Bronchial epithelial cell (primary cell): Measurements from ENCODE around the gene STARD7. TPM values are rescaled to one million over a fixed set of nuclear protein-coding genes. Genes with fewer than 3 reads are reported as not detected.
"Not testable (repeated sequence)": the region's sequence is repeated elsewhere in the genome, so short reads cannot be mapped to it uniquely, and the experiment has no call there.

Experiments
- DNase-seq: peaks from one replicate; pipeline ENCODE4 v3.0.0-alpha.2; 2010; ENCODE audit warnings: low read depth
- FAIRE-seq: peaks from 2 replicates; lab custom pipeline; 2011; peaks lifted over from hg19 to GRCh38; lab: Jason Lieb, UNC
- H3K27me3 ChIP-seq: 2 replicates; pipeline ENCODE4 v1.5.1; 2011; ENCODE audit warnings: low read length; ENCODE audit not compliant: control insufficient read depth, insufficient read depth
- H3K36me3 ChIP-seq: 2 replicates; pipeline ENCODE4 v1.5.1; 2011; ENCODE audit warnings: low read length; ENCODE audit not compliant: control insufficient read depth, insufficient read depth
- H3K4me3 ChIP-seq: 2 replicates; pipeline ENCODE4 v1.5.1; 2011; ENCODE audit warnings: mild to moderate bottlenecking, low read depth, low read length, control low read depth
- CTCF ChIP-seq: IDR thresholded peaks from 2 replicates; pipeline ENCODE4 v1.5.1; 2011; ENCODE audit warnings: mild to moderate bottlenecking, moderate library complexity, low read length, control low read depth, inconsistent platforms; ENCODE audit not compliant: insufficient read depth, severe bottlenecking
- total RNA-seq: library from RNA; depleted of rRNA; stranded (reverse); fragments of >200 nt; gene quantifications from 2 replicates; pipeline ENCODE4 v1.2.1, GENCODE V29; 2014

STARD7 gene
- total RNA-seq, 1 donor from 2014 or later, result 93.7 TPM

- no peak overlapping the region for H3K4me3 ChIP-seq
- H3K36me3 ChIP-seq, result no peaks in the 10 kb centered on the region
- no peak for FAIRE-seq
- no peak for TF ChIP-seq CTCF
- no peak for DNase-seq
- H3K27me3 ChIP-seq, result no peaks in the 10 kb centered on the region
Measured at GRCh38 chr2:96161898-96162297, 46.7 kb downstream of the STARD7 start.

GRCh38 chr2:96160366-96160765 is 48.3 kb downstream of the STARD7 start:
- not testable (repeated sequence) for H3K36me3 ChIP-seq, H3K4me3 ChIP-seq, DNase-seq, H3K27me3 ChIP-seq, FAIRE-seq

GRCh38 chr2:96159084-96159830 is 49.4 kb downstream of the STARD7 start:
- H3K4me3 ChIP-seq, result no peak overlapping the region
- no peak for FAIRE-seq
- H3K27me3 ChIP-seq, result no peaks in the 10 kb centered on the region
- no peaks in the 10 kb centered on the region for H3K36me3 ChIP-seq
- DNase-seq, result no peak
- no peak for TF ChIP-seq CTCF

GRCh38 chr2:96158554-96158940 is 50.1 kb downstream of the STARD7 start:
- Histone ChIP-seq H3K36me3 (no peaks in the 10 kb centered on the region), H3K27me3 (no peaks in the 10 kb centered on the region), H3K4me3 (no peak overlapping the region)
- TF ChIP-seq CTCF, result no peak
- DNase-seq (no peak), FAIRE-seq (no peak)

GRCh38 chr2:96157649-96158553 is 50.7 kb downstream of the STARD7 start:
- Histone ChIP-seq H3K27me3 (no peaks in the 10 kb centered on the region), H3K4me3 (no peak overlapping the region), H3K36me3 (no peaks in the 10 kb centered on the region)
- FAIRE-seq, result no peak
- DNase-seq, result no peak
- no peak for TF ChIP-seq CTCF

- no peaks in the 10 kb centered on the region for H3K27me3 ChIP-seq
- no peak overlapping the region for H3K4me3 ChIP-seq
- no peaks in the 10 kb centered on the region for H3K36me3 ChIP-seq
- TF ChIP-seq CTCF, result no peak
- FAIRE-seq (no peak), DNase-seq (no peak)
Measured at GRCh38 chr2:96156926-96157648, 51.5 kb downstream of the STARD7 start.
